ENCODE results near the gene TMEM45A.
A peak's percentile ranks its signal among the peaks of the same experiment; 100 is the strongest.

The TMEM45A gene

DNA sequence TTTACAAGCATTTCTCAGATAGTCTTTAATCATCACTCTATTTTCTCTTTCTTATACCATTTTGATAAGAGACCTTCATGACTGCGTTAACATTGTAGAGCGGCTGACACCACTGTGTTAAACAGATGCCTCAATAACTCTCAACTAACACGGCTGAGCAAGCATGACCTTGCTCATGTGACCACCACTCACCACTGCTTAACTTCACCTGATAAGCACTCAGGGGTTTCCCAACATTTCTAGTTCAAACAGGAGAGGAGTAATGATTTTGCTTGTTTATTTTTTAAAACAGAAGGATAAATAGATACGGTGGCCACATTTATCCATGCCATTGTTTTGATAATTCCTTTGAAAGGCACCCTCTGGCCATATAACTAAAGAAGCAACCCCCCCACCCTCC lies 37.7 kb upstream of the TMEM45A start:
- Histone ChIP-seq H2AFZ (ENCODE audit: low read depth) (no peak overlapping the region), H3K27ac (no peak overlapping the region), H4K20me1 (ENCODE audit: insufficient read depth) (no peaks in the 10 kb centered on the region), H3K27me3 (ENCODE audit: insufficient read depth, low read depth) (no peaks in the 10 kb centered on the region), H3K36me3 (ENCODE audit: insufficient read depth) (no peaks in the 10 kb centered on the region), H3K9ac (no peak overlapping the region), H3K79me2 (ENCODE audit: insufficient read depth, low read depth) (no peaks in the 10 kb centered on the region), H3K4me3 (IDR thresholded peaks at IDR 0.05; ENCODE audit: insufficient read depth, low read depth, low read length) (no peak overlapping the region), H3K4me1 (ENCODE audit: low read depth, poor library complexity, severe bottlenecking) (peaks cover 13% of the 10 kb centered on the region), H3K4me2 (no peak overlapping the region)
- TF ChIP-seq, protein P1, sequence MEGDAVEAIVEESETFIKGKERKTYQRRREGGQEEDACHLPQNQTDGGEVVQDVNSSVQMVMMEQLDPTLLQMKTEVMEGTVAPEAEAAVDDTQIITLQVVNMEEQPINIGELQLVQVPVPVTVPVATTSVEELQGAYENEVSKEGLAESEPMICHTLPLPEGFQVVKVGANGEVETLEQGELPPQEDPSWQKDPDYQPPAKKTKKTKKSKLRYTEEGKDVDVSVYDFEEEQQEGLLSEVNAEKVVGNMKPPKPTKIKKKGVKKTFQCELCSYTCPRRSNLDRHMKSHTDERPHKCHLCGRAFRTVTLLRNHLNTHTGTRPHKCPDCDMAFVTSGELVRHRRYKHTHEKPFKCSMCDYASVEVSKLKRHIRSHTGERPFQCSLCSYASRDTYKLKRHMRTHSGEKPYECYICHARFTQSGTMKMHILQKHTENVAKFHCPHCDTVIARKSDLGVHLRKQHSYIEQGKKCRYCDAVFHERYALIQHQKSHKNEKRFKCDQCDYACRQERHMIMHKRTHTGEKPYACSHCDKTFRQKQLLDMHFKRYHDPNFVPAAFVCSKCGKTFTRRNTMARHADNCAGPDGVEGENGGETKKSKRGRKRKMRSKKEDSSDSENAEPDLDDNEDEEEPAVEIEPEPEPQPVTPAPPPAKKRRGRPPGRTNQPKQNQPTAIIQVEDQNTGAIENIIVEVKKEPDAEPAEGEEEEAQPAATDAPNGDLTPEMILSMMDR (conservative IDR thresholded peaks at IDR 0.05; ENCODE audit: low read depth, low read length) = no peak

DNA sequence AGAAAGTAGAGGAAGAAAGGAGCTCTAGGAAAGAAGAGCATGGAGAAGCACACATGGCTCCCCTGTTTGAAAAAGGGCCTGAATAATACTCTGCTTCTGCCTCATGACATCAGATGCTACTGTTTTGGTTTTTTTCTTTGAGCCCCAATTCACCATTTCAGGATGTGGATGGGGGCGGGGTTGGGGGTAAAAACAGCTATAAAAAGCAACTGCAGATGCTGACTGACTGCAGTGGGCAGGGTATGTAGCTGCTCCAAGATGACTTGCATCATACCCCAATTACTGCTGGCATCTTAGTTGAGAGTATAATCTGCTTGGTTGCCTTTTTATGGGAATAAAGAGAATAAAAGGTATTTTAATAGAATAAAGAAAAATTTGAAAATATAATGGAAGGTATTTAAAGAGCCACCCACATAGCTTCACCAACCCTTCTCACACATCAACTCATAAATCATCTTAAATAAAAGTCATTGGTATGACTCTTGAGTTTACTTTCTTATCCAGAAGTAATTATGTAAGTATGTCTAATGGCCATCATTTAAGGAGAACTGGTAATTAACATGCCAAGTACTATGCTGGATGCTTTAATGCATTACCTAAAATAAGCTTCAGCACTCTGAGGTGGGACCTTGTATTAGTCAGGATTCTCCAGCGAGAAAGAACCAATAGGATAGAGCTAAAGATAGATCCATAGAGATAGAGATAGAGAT lies 36.4 kb upstream of the TMEM45A start:
- 0 out of 2 replicates have a peak overlapping the region, but pooled peaks have one; percentile 14 for H3K4me2 ChIP-seq
- no peaks in the 10 kb centered on the region for H3K79me2 ChIP-seq (ENCODE audit: insufficient read depth, low read depth)
- peaks cover 13% of the 10 kb centered on the region for H3K4me1 ChIP-seq (ENCODE audit: low read depth, poor library complexity, severe bottlenecking)
- H3K36me3 ChIP-seq (ENCODE audit: insufficient read depth) = no peaks in the 10 kb centered on the region
- H2AFZ ChIP-seq (ENCODE audit: low read depth) = no peak overlapping the region
- TF ChIP-seq, protein P1 (conservative IDR thresholded peaks at IDR 0.05; ENCODE audit: low read depth, low read length) = no peak
- no peaks in the 10 kb centered on the region for H3K27me3 ChIP-seq (ENCODE audit: insufficient read depth, low read depth)
- H3K27ac ChIP-seq = no peak overlapping the region
- no peaks in the 10 kb centered on the region for H4K20me1 ChIP-seq (ENCODE audit: insufficient read depth)
- no peak overlapping the region for H3K9ac ChIP-seq
- H3K4me3 ChIP-seq (IDR thresholded peaks at IDR 0.05; ENCODE audit: insufficient read depth, low read depth, low read length) = no peak overlapping the region

DNA sequence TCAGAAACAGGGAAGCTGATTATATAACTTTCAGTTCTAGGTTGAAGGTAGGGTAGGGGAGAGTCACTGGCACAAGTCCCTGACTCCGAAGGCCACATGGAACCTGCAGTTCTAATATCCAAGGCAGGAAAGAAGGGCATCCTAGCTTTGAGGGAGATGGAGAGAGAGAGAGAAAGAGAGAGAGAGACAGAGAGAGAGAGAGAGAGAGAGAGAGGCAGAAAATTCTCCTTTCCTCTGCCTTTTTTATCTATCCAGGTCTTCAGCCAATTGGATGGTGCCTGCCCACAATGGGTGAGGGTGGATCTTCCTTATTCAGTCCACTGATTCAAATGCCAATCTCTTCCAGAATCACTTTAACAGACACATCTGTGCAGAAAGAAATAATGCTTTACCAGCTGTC lies 35.7 kb upstream of the TMEM45A start:
- no peaks in the 10 kb centered on the region for H4K20me1 ChIP-seq (ENCODE audit: insufficient read depth)
- H3K27me3 ChIP-seq (ENCODE audit: insufficient read depth, low read depth) = no peaks in the 10 kb centered on the region
- no peak overlapping the region for H2AFZ ChIP-seq (ENCODE audit: low read depth)
- H3K4me2 ChIP-seq = no peak overlapping the region
- no peak overlapping the region for H3K4me3 ChIP-seq (IDR thresholded peaks at IDR 0.05; ENCODE audit: insufficient read depth, low read depth, low read length)
- H3K79me2 ChIP-seq (ENCODE audit: insufficient read depth, low read depth) = no peaks in the 10 kb centered on the region
- TF ChIP-seq, protein P1 (conservative IDR thresholded peaks at IDR 0.05; ENCODE audit: low read depth, low read length) = no peak
- H3K4me1 ChIP-seq (ENCODE audit: low read depth, poor library complexity, severe bottlenecking) = peaks cover 13% of the 10 kb centered on the region
- no peaks in the 10 kb centered on the region for H3K36me3 ChIP-seq (ENCODE audit: insufficient read depth)
- no peak overlapping the region for H3K9ac ChIP-seq
- H3K27ac ChIP-seq = no peak overlapping the region

DNA sequence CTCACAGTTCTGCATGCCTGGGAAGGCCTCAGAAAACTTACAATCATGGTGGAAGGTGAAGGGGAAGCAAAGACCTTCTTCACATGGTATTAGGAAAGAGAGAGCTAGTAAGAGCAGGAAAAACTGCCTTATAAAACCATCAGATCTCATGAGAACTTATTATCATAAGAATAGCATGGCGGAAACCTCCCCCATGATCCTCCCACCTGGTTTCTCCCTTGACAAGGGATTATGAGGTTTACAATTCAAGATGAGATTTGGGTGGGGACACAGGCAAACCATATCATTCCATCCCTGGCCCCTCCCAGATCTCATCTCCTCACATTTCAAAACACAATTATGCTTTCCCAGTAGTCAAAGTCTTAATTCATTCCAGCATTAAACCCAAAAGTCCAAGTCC lies 34.6 kb upstream of the TMEM45A start:
- H3K4me2 ChIP-seq = no peak overlapping the region
- H3K79me2 ChIP-seq (ENCODE audit: insufficient read depth, low read depth) = no peaks in the 10 kb centered on the region
- H2AFZ ChIP-seq (ENCODE audit: low read depth) = no peak overlapping the region
- no peak overlapping the region for H3K9ac ChIP-seq
- no peaks in the 10 kb centered on the region for H3K36me3 ChIP-seq (ENCODE audit: insufficient read depth)
- TF ChIP-seq, protein P1 (conservative IDR thresholded peaks at IDR 0.05; ENCODE audit: low read depth, low read length) = no peak
- H3K27ac ChIP-seq = no peak overlapping the region
- H3K4me3 ChIP-seq (IDR thresholded peaks at IDR 0.05; ENCODE audit: insufficient read depth, low read depth, low read length) = no peak overlapping the region
- H3K27me3 ChIP-seq (ENCODE audit: insufficient read depth, low read depth) = no peaks in the 10 kb centered on the region
- no peaks in the 10 kb centered on the region for H4K20me1 ChIP-seq (ENCODE audit: insufficient read depth)
- peaks cover 13% of the 10 kb centered on the region for H3K4me1 ChIP-seq (ENCODE audit: low read depth, poor library complexity, severe bottlenecking)
